SK-N-DZ (cell line): ENCODE data around the gene OR6F1. TPM values are rescaled to one million over a fixed set of nuclear protein-coding genes. Genes with fewer than 3 reads are reported as not detected.
"Not testable (repeated sequence)": the region's sequence is repeated elsewhere in the genome, so short reads cannot be mapped to it uniquely, and the experiment has no call there.

Experiments used
- DNase-seq: peaks from one replicate; pipeline ENCODE4 v3.0.0-alpha.2; 2015; ENCODE audit warnings: low spot score
- polyA plus RNA-seq, 2 experiments: library from polyadenylated mRNA; depleted of rRNA; stranded (reverse); fragments of >200 nt; gene quantifications; 2 replicates each; pipeline ENCODE4 v1.2.3, GENCODE V29; 2014

OR6F1 gene
- polyA plus RNA-seq (2014; cell fraction: cytosol; rRNA removed): not detected in 2 replicates
- not detected in 2 replicates for polyA plus RNA-seq (2014; cell fraction: nucleus; rRNA removed)

DNA sequence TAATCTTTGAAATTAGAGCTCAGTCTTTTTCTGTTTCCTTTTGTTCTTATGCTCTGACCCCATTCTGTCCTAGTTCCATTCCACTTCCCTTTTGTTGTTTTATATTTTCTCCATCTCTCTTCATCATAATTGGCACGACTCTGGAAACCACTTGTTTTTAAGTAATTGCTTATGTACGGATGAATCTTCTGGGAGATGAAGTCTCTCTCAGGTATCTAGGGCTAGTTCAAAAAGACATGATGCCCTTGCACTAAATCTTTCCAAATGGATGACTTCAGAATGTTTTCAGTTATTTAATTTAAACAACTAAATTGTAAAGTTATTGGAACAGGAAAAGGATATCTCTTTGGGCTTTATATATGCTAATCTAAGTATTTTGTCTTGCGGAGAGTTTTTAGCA, at the start of gene OR6F1:
TSS of gene OR6F1 (minus strand) at position 101 of the 400 bp plus-strand sequence. CDS start 3,891 bp downstream, outside the sequence.
- no peak for DNase-seq

DNA sequence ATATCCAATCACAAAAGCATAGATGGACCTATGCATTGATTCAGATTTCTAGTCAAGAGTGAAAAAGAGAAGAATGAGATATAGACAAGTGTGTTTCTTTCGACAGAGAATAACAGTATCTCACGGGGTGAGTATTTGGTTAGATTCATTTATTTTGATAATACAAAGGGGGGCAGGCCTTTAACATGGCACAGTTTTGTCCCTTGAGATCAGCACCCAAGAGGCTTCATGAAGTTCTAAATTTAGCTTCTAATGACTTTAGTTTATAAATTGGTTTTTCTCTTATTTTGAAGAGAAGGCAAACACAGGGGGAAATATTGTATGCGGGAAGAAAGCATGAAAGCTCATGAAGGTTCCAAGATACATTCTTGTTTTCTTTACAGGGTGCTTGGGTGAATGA, 44.0 kb upstream of the OR6F1 start, which contains the start of gene OR1C1:
TSS of gene OR1C1 (minus strand) at position 101 of the 400 bp plus-strand sequence. CDS start 2,150 bp downstream, outside the sequence.
- DNase-seq: no peak

DNA sequence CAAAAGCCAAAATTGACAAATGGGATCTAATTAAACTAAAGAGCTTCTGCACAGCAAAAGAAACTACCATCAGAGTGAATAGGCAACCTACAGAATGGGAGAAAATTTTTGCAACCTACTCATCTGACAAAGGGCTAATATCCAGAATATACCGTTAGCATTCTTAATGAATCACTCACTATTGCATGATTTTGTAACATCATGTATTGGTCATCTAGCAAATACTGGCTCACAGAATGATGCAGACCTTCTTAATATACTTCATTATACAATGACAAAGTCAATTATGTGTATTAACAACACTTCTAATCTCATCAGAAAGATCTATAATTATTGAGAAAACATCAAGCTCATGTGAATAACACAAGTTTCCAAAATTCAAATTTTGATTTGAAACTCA, 37.9 kb upstream of the OR6F1 start:
- DNase-seq: not testable (repeated sequence)

DNA sequence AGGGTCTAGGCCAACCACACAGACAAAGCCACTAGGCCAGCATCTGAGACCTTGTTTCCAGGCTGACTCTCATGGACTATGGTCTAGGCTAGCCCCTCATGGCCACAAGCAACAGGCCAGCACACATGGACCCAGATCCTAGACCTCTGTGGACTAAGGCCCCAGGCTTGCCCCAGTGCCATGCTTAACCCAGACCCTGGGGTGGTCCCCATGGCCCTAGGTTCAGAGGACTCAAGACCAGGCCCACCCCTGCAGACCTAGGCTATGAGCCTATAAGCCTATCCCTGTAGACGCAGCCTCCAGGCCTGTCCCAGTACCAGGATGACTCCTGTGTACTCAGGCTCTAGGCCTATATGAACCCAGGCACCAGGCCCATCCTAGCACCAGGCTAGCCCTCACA, 33.4 kb upstream of the OR6F1 start:
- DNase-seq: no peak

DNA sequence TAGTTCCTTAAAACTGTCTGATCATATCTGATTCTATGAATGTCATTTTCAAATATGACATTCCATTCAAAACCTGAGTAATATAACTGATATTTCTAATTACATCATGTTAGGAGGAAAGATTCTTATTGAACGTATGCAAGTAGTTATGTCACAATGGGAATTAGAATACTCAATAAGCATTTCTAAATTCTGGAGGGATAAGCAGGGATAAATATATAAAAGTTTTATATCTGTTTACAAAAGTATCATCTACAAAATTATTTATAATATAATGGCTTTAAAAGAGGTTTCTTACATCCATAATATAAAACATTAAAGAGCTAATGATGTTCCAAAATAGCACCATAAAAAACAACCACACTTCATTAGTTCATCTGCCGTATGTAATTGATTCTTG, 31.6 kb upstream of the OR6F1 start, which contains the start of gene OR14A2:
TSS of gene OR14A2 (minus strand) at position 101 of the 400 bp plus-strand sequence.
- no peak for DNase-seq

DNA sequence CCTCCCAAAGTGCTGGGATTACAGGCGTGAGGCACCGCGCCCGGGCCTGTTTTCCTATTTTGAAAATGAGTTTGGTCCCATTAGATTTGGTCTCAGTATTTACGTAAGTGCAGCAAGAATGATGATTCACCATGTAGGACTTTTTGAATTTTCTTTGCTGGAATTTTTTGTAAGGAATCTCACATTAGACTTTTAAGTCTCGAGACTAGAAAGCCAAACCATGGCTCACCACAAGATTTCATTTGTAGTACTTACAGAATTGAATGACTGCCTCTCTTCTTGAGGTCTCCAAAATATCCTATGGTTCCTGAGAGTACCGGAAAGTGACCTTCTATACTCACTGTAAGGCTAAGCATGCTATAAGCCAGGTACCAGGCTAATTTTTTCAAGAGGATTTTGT, 31.2 kb upstream of the OR6F1 start:
- no peak for DNase-seq

DNA sequence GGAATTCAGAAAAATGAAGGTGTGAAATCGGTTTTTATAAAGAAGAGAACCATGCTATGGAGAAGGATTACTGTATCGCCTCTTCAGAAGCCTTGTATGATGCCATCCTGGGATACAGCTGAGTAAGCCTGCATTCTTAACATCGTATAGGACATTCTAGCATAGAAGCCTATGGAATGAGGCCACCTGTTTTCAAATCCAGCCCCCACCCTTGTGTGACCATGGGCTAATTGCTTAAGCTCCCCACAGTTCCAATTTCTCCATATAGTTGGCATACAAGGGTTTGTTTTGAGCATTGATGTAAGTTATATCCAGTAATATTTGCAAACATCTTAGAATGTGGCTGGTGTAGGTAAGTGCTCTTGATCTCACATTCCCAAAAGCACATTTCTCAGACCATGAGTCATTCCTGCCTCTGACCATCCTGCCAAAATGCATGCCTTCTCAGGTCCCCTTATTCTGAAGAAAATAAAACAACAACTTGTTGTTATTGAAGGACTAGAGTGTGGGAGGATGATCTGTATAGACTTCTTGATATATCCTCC, 30.0 kb upstream of the OR6F1 start:
- DNase-seq: no peak

DNA sequence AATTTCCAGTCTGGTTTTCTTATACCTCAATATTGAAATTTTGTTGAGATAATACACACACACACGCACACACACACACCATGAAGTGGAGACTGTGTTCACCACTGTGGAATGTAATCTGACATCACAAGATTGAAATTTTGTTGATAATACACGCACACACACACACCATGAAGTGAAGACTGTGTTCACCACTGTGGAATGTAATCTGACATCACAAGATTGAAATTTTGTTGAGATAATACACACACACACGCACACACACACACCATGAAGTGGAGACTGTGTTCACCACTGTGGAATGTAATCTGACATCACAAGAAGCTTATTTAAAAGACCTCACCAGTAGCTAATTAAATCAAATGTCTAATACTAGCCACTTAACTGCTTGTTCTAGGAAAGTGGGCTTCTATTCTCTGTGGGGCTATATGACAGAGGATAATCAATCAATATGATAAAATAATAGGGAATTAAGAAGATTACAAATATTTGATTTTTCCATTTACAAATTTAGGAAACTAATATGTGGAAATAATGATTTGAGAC, 25.8 kb upstream of the OR6F1 start:
- not testable (repeated sequence) for DNase-seq

DNA sequence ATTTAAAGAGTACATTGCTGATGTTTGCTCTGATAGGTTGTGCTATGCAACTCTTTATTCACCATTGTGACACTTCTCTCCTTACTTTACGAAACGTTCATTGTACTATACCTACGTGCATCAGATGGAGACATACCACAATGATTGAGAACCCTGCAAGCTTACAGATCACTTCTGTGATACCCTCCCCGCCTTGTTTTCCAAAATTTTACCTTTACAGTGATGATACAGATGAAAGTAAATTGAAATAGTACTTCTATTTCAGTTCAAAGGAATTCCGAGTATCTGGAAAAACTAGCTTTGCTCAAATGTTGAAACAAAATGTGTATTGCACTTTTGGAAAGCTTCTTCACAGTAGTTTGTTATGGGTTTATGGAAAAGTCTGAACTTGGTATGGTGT, 25.3 kb upstream of the OR6F1 start:
- no peak for DNase-seq

DNA sequence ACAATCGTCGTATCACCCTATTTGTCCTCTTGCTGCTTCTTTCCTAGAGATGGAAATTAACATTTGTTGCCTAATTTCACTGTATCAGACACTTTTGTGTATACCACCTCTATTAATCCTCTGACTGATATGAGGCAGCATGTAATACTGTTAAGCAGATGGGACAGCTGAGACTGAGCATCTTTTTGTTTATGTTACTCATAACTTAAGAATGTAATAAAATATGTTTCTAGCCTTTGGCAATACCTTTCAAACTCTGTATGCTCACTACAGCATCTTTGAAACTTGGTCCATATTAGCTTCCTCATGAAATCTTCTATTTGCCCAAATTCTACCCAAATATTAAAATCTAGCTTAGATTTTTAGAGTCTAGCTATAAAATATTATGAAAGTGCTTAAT, 24.3 kb upstream of the OR6F1 start:
- DNase-seq: no peak

DNA sequence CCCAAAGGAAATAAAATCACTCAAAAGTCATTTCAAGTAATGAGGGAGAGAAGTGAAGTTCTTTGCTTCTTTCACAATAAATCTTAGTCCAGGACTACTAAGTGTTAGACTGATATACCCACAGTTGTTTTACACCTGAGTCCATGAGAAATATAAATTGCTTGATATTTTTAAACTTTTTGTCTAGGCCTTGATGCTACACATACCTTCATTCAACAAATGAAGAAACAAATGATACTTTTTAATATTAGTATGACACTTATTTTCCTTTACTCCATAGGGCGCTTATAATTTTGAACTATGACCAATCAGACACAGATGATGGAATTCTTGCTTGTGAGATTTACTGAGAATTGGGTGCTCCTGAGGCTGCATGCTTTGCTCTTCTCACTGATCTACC, 21.9 kb upstream of the OR6F1 start, which contains the start of gene OR14K1:
TSS of gene OR14K1 (plus strand) at position 301 of the 400 bp plus-strand sequence. CDS start at position 301, 0 bp downstream.
- DNase-seq: no peak

DNA sequence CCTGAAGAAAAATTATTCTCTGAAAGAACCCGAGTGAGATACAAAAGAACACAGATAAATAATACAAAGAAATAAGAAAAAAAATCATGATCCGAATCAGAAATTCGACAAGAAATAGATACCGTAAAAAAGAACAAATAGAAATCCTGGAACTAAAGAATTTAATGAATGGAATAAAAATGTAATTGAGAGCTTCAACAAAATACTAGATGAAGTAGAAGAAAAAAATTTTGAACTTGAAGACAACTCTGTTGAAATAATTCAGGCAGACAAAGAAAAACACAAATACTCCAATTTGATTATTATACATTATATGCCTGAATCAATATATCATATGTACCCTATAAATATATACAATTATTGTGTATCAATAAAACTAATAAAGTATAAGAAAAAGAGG, 4.8 kb upstream of the OR6F1 start:
- no peak for DNase-seq

DNA sequence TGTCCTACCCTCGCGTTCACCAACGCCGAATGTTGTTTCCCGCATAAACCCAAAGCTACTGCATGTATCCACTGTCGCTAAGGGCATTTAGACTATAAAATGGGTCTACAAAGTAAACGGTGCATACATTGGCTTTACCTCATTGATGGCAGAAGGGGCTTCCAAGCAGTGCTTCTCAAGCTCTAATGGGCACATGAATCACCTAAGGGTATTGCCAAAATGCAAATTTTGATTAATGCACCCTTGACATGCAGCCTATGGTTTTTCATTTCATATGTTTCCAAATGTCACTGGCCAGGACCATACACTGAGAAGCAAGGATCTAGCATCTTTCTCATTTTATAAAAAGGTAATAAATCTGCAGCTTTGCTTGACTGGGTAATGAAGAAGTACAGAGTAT, 2.7 kb downstream of the OR6F1 start:
- no peak for DNase-seq

DNA sequence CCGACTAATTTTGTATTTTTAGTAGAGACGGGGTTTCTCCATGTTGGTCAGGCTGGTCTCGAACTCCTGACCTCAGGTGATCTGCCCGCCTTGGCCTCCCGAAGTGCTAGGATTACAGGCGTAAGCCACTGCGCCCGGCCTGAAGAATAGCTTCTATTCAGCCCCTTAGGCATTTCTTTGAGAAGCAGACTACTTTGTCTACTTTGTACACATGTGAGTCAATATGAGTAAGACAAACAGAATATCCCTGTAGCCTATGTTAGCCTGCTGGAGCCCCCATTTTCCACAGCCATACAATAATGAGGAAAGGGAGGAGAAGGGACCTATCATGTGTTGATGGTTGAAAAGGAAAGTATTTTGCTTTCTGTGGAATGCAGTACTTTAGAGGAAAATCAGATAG, 5.8 kb downstream of the OR6F1 start:
- not testable (repeated sequence) for DNase-seq

DNA sequence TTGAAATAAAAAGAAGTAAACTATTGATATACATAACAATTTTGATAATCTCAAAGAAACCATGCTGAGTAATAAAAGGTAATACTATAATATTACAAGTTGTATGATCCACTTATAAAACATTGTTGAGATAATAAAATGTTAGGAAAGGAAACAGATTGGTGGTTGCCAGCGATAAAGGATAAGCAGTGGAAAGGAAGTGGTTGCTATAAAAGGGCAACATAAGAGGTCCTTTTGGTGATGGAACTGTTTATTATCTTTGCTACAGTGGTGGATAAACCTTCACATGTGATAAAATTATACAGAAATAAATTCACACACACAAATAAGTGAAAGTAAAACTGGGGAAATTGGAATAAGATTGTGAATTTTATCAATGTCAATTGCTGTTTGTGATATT, 15.1 kb downstream of the OR6F1 start:
- no peak for DNase-seq

DNA sequence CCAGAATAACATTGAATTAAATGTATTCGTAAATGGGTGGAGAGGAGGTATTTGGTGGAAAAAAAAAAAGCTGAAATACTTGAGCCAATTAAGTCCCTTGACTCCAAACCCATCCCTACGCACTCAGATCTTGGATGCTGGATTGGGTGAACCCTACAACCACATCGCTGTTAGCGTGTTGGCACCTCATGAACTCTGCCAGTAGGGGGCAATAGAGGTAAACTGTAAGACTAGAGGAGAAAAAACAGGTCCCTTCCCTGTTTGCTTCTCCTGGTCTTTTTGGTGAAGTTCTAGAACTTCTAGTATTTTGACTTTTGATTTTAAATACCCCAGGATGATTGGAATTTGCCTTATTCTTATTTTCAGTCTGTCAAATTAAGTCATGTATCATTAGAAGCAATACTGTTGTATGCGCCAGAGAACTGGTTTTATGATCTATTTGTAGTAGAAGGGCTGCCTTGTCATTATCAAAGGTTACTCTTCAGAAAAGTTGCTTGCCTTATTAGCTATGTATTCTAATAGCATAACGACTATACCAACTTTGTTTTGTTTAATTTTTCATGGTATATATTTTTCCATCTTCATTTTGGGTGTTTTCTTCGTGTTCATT, 35.1 kb downstream of the OR6F1 start:
- DNase-seq: peak; percentile 62

DNA sequence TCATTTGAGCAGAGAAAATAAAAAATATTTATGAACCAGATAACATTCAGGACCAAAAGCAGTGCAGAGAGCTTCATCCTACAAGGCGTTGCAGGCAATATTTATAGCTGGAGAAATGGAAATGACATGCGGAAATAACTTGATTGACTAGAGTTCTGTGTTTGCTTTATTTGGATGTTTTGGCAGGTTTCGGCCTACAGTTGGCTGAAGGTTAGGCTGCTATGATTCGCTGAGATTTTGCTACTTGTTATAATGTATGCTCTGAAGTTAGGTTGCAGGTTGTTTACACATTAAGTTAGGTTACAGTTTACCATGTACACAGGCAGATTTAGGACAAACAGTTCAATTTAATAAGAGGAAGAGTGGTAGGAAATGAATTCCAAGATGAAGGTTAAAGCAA, 36.3 kb downstream of the OR6F1 start:
- no peak for DNase-seq

DNA sequence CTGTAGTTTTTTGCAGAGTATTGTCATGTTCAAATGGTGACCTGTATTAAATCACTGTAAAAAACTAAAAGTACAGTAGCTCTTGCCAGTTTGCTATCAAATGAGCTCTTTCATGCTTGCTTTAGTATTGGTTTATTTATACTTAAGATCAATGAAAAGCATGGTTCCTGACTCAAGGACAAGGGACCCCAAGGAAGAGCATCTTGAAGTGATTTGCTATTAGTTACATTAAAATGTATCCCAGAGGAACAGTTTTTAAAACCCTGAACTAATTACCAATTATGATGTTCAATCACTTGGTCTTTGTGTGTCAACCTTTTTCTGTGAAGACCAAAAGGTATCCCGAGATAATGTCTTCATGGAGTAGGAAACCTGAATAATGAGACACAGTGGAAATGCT, 36.8 kb downstream of the OR6F1 start, which contains the start of gene OR13G1:
TSS of gene OR13G1 (minus strand) at position 101 of the 400 bp plus-strand sequence. CDS start 6,698 bp downstream, outside the sequence.
- DNase-seq: no peak

DNA sequence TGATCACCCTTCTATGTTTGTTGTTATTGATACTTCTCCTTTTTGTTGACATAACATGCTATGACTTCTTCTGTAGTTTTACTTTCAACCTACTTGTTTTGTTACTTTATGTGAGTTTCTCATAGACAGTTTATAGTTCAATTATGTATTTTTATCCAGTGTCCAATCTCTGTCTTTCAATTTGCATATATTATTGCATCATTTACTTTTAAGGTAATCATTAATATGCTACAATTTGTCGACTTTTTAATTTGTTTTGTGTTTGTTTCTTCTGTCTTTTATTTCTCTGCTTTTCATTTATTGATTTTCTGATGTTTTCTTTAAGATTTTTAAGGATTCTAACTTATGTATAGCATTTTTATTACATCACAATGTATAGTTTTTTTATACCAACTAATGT, 47.2 kb downstream of the OR6F1 start:
- DNase-seq: no peak
